Trophoblast cell (in vitro differentiated cells and primary cell): Measurements from ENCODE around the gene SNTG2.

Experiments
- DNase-seq, 2 donors: peaks; one replicate each; pipeline ENCODE4 v3.0.0-alpha.2; 2016
- H2AFZ ChIP-seq: 2 replicates; pipeline ENCODE4 v1.6.1; 2013; ENCODE audit warnings: low read length, moderate library complexity, mild to moderate bottlenecking; ENCODE audit not compliant: insufficient read depth, poor library complexity
- H2AK5ac ChIP-seq: 2 replicates; pipeline ENCODE4 v1.6.1; 2013; ENCODE audit warnings: mild to moderate bottlenecking, low read length
- H2BK120ac ChIP-seq: 2 replicates; pipeline ENCODE4 v1.6.1; 2013; ENCODE audit warnings: low read length, mild to moderate bottlenecking, moderate library complexity; ENCODE audit not compliant: insufficient read depth, poor library complexity
- H2BK12ac ChIP-seq: 2 replicates; pipeline ENCODE4 v1.6.1; 2013; ENCODE audit warnings: mild to moderate bottlenecking, low read length, moderate library complexity
- H2BK5ac ChIP-seq: 2 replicates; pipeline ENCODE4 v1.6.1; 2013; ENCODE audit warnings: low read length, low read depth, moderate library complexity, mild to moderate bottlenecking; ENCODE audit not compliant: poor library complexity
- H3K14ac ChIP-seq: 2 replicates; pipeline ENCODE4 v1.6.1; 2013; ENCODE audit warnings: mild to moderate bottlenecking, low read length
- H3K18ac ChIP-seq: 2 replicates; pipeline ENCODE4 v1.6.1; 2013; ENCODE audit warnings: mild to moderate bottlenecking, low read length
- H3K23ac ChIP-seq: 2 replicates; pipeline ENCODE4 v1.6.1; 2013; ENCODE audit warnings: low read length
- H3K27ac ChIP-seq: 2 replicates; pipeline ENCODE4 v1.5.1; 2013; ENCODE audit warnings: low read depth, mild to moderate bottlenecking, inconsistent platforms, low read length, moderate library complexity
- H3K27me3 ChIP-seq: 2 replicates; pipeline ENCODE4 v1.6.1; 2013; ENCODE audit warnings: inconsistent platforms, mild to moderate bottlenecking, low read length, moderate library complexity; ENCODE audit not compliant: insufficient read depth
- H3K36me3 ChIP-seq, 2 experiments: 1 replicate in 1 of 2; 2 replicates in 1 of 2; pipeline ENCODE4 v1.6.1; 2013; ENCODE audit warnings: low read length in 2 of 2, mild to moderate bottlenecking in 2 of 2, moderate library complexity in 1 of 2; ENCODE audit not compliant: insufficient read depth in 2 of 2, control insufficient read depth in 1 of 2
- H3K4ac ChIP-seq: 2 replicates; pipeline ENCODE4 v1.6.1; 2013; ENCODE audit warnings: low read depth, mild to moderate bottlenecking, low read length, moderate library complexity
- H3K4me1 ChIP-seq, 2 experiments: 1 replicate in 1 of 2; 2 replicates in 1 of 2; pipeline ENCODE4 v1.6.1; 2013; ENCODE audit warnings: low read length in 2 of 2, mild to moderate bottlenecking in 2 of 2, moderate library complexity in 1 of 2; ENCODE audit not compliant: insufficient read depth in 2 of 2, control insufficient read depth in 1 of 2
- H3K4me2 ChIP-seq: 2 replicates; pipeline ENCODE4 v1.6.1; 2013; ENCODE audit warnings: inconsistent platforms, mild to moderate bottlenecking, low read length, moderate library complexity
- H3K4me3 ChIP-seq: 2 replicates; pipeline ENCODE4 v1.5.1; 2013; ENCODE audit warnings: mild to moderate bottlenecking, low read depth, low read length, inconsistent platforms
- H3K79me1 ChIP-seq: one replicate; pipeline ENCODE4 v1.6.1; 2013; ENCODE audit warnings: low read length
- H3K79me2 ChIP-seq: 2 replicates; pipeline ENCODE4 v1.6.1; 2013; ENCODE audit warnings: low read length, mild to moderate bottlenecking; ENCODE audit not compliant: control insufficient read depth, insufficient read depth, poor library complexity
- H3K9ac ChIP-seq: 2 replicates; pipeline ENCODE4 v1.6.1; 2013; ENCODE audit warnings: mild to moderate bottlenecking, low read length
- H3K9me3 ChIP-seq: 2 replicates; pipeline ENCODE4 v1.6.1; 2013; ENCODE audit warnings: low read depth, mild to moderate bottlenecking, control low read depth, inconsistent platforms, low read length; ENCODE audit not compliant: insufficient read depth
- H4K12ac ChIP-seq: 2 replicates; pipeline ENCODE4 v1.6.1; 2013; ENCODE audit warnings: low read depth, mild to moderate bottlenecking, low read length, moderate library complexity
- H4K8ac ChIP-seq: 2 replicates; pipeline ENCODE4 v1.6.1; 2013; ENCODE audit warnings: low read depth, mild to moderate bottlenecking, low read length, moderate library complexity
- H4K91ac ChIP-seq: one replicate; pipeline ENCODE4 v1.6.1; 2013; ENCODE audit warnings: low read depth, mild to moderate bottlenecking, low read length, moderate library complexity
- WGBS: extraction: QIAGEN DNeasy Blood & Tissue Kit; methylation state at CpG from one replicate; pipeline ENCODE4 v1.1.7; 2013; ENCODE audit warnings: missing lambda C conversion rate; ENCODE audit not compliant: insufficient read length, insufficient coverage; ENCODE audit errors: extremely low coverage; 5-methylcytosine and 5-hydroxymethylcytosine counted together

Gene SNTG2

DNA sequence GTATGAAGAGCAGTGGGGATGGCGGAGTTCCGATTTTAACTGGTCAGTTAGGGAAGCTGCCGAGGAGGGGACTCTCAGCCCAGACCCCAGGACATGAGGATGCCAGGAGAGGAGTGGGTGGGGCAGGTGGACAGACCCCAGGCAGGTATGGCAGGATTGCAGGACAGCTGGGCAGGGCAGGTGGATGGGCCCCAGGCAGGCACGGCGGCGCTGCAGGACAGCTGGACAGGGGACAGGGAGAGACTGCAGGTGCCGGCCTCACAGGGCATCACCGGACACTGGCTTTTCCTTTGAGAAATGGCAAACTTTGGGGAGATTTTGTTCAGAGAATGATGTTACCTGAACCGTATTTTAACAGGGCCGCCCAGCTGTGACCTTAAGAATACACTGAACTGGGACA, 127.7 kb downstream of the SNTG2 start:
- H3K18ac ChIP-seq = no peak overlapping the region
- H4K12ac ChIP-seq = no peak overlapping the region
- H2AFZ ChIP-seq = no peak overlapping the region
- no peaks in the 10 kb centered on the region for H3K4me1 ChIP-seq
- no peak overlapping the region for H3K14ac ChIP-seq
- H3K36me3 ChIP-seq = no peaks in the 10 kb centered on the region
- no peaks in the 10 kb centered on the region for H3K27me3 ChIP-seq
- no peaks in the 10 kb centered on the region for H3K79me2 ChIP-seq
- H2AK5ac ChIP-seq = no peak overlapping the region
- H3K9ac ChIP-seq = no peak overlapping the region
- H3K27ac ChIP-seq = no peak overlapping the region
- no peaks in the 10 kb centered on the region for H3K79me1 ChIP-seq
- H3K4me3 ChIP-seq = no peak overlapping the region
- no peak for DNase-seq
- no peak overlapping the region for H2BK120ac ChIP-seq
- no peak overlapping the region for H2BK12ac ChIP-seq
- peaks cover 2% of the 10 kb centered on the region for H3K9me3 ChIP-seq
- H2BK5ac ChIP-seq = no peak overlapping the region
- H3K4ac ChIP-seq = no peak overlapping the region
- no CpG with 5 or more reads among the region's 10 CpGs for WGBS
- H4K91ac ChIP-seq = no peak overlapping the region
- H3K23ac ChIP-seq = no peak overlapping the region
- H4K8ac ChIP-seq = no peak overlapping the region
- H3K4me2 ChIP-seq = no peak overlapping the region

DNA sequence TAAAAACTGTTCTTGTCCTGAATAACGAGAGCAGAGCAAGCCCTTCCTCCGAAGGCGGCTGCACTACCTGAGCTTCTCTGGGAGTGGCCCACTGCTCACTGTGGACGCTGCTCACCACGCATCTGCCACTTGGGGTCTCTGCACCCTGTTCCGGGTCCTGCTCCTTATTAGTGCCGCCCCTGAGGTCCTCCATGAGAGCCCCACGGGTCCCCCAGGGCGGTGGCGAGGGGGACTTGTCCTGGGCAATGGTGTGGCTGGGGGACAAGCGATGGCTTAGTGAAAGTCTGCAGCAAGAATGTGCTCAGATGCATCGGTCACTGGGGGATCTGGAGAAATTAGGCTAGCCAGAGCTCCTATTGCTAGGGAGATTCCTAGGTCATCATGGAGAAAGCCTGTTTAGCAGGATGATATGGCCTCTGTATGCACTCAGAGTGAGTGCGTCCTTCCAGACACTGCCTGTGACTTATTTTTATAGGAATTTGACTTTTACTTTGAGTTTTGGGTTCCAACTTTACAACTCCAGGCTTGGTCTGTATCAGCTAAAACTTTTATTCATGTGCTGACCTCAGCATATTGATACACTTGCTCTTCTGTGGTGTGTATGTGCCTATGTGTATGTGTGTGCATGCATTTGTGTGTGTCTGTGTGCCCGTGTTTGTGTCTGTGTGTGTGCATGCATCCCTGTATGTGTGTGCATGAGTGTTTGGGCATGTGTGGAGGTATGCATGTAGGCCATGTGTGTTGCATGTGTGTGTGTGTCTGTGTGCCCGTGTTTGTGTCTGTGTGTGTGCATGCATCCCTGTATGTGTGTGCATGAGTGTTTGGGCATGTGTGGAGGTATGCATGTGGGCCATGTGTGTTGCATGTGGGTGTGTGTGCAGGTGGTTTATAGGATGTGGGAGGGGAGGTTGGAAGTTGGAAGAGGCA, 129.5 kb downstream of the SNTG2 start:
- Histone ChIP-seq H3K27ac (no peak overlapping the region), H3K36me3 (no peaks in the 10 kb centered on the region), H3K4me2 (no peak overlapping the region), H3K27me3 (no peaks in the 10 kb centered on the region), H3K18ac (no peak overlapping the region), H3K4ac (no peak overlapping the region), H2BK12ac (no peak overlapping the region), H3K23ac (no peak overlapping the region), H2AK5ac (no peak overlapping the region), H2BK5ac (no peak overlapping the region), H4K91ac (no peak overlapping the region), H3K9ac (no peak overlapping the region), H3K14ac (no peak overlapping the region), H3K79me1 (no peaks in the 10 kb centered on the region), H4K8ac (no peak overlapping the region), H4K12ac (no peak overlapping the region), H3K9me3 (peaks cover 2% of the 10 kb centered on the region), H3K4me1 (no peaks in the 10 kb centered on the region), H2BK120ac (no peak overlapping the region), H3K79me2 (no peaks in the 10 kb centered on the region), H3K4me3 (no peak overlapping the region), H2AFZ (no peak overlapping the region)
- DNase-seq = no peak
- no CpG with 5 or more reads among the region's 15 CpGs for WGBS

DNA sequence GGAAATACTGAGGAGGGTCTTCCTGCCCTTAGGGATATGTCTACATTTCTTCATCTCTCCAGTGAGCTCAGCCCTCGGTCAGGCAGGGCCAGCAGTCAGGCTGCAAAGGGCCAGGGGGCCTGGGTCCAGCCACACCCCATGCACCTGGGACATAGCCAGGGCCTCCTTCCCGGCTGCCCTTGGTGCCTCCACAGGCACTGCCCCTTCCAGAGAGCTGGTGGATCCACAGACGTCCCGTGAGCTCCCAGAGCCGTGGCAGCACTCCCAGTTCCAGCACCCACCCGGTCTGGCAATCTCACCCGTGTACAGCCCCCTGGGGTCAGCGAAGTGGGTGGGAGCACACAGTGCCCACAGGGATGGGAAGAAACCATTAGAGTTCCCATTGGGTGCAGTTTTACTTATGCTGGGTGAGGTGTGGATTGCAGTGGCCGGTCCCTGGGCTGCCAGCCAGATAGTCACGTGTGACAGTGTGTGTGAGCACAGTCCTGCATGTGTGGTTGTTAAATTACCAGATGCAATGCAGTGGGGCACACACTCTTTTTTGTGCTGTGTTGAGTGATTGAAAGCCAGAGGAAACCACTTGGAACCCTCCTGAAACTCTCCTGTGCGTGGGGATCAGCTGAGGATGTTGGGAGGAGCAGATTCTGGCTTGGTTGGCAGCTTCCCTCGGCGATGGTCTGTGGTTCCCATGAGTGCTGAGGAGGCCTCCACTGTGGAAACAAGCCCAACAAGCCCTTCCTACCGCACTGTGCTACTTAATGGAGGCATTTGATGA, 131.0 kb downstream of the SNTG2 start:
- WGBS = no CpG with 5 or more reads among the region's 14 CpGs
- Histone ChIP-seq H2BK12ac (no peak overlapping the region), H2AFZ (no peak overlapping the region), H2AK5ac (no peak overlapping the region), H3K27me3 (no peaks in the 10 kb centered on the region), H4K12ac (no peak overlapping the region), H3K9me3 (peaks cover 2% of the 10 kb centered on the region), H3K79me2 (no peaks in the 10 kb centered on the region), H3K4ac (no peak overlapping the region), H2BK120ac (no peak overlapping the region), H3K36me3 (no peaks in the 10 kb centered on the region), H4K8ac (no peak overlapping the region), H3K27ac (no peak overlapping the region), H4K91ac (no peak overlapping the region), H3K23ac (no peak overlapping the region), H3K4me2 (no peak overlapping the region), H3K4me3 (no peak overlapping the region), H3K14ac (no peak overlapping the region), H3K9ac (no peak overlapping the region), H2BK5ac (no peak overlapping the region), H3K4me1 (no peaks in the 10 kb centered on the region), H3K18ac (no peak overlapping the region), H3K79me1 (no peaks in the 10 kb centered on the region)
- DNase-seq = no peak

DNA sequence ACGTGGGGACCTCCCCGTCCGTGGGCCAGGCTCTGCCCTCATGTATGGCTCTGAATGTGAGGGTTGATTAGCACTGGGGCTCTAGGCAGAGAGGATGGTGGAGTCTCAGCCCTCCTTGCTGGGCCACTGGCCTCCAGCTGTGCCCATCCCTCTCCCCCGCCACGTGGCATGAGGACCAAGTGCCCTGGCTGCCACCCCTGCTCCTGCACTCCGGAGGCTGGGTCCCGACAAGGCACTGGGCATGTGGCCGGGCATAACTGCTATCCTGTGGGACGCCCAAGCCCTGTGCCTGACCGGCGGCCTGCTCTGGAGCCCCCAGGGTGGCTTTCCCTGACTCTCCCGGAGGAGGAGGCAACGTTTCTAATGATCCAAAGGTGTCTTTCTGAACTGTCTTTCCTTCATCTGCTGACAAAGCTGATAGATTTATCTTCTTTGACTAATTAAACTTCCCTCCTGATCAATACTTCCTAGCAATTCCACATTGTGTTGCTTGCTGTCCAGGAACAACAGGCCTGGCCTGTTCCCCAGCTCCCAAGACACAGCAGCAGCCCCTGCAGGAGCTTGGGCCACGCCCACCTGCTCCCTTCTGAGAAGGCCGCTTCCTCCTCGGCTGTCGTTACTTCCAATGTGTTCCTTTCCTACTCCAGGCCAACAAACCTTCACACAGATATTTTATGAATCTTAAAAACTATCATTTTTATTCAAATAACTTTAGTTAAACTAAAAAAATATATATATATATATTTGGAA, 132.0 kb downstream of the SNTG2 start:
- Histone ChIP-seq H2BK120ac (no peak overlapping the region), H3K79me2 (no peaks in the 10 kb centered on the region), H3K27me3 (no peaks in the 10 kb centered on the region), H4K8ac (no peak overlapping the region), H2AFZ (no peak overlapping the region), H3K14ac (no peak overlapping the region), H3K4me3 (no peak overlapping the region), H4K91ac (no peak overlapping the region), H3K79me1 (no peaks in the 10 kb centered on the region), H3K4ac (no peak overlapping the region), H3K36me3 (no peaks in the 10 kb centered on the region), H3K27ac (no peak overlapping the region), H2AK5ac (no peak overlapping the region), H3K9ac (no peak overlapping the region), H2BK5ac (no peak overlapping the region), H3K4me2 (no peak overlapping the region), H2BK12ac (no peak overlapping the region), H3K9me3 (peaks cover 2% of the 10 kb centered on the region), H4K12ac (no peak overlapping the region), H3K23ac (no peak overlapping the region), H3K4me1 (no peaks in the 10 kb centered on the region), H3K18ac (no peak overlapping the region)
- no CpG with 5 or more reads among the region's 17 CpGs for WGBS
- no peak for DNase-seq
